ENCODE measurements around the gene SLC6A4.

- no peak for TF ChIP-seq EP300 (IDR thresholded peaks at IDR 0.05; ENCODE audit: borderline replicate concordance)
- no peak for TF ChIP-seq TAF1 (IDR thresholded peaks at IDR 0.05; ENCODE audit: low read depth)
- no peak for TF ChIP-seq CREB1 (IDR thresholded peaks at IDR 0.05; ENCODE audit: low read depth)
- TF ChIP-seq, protein P1, sequence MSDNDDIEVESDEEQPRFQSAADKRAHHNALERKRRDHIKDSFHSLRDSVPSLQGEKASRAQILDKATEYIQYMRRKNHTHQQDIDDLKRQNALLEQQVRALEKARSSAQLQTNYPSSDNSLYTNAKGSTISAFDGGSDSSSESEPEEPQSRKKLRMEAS (IDR thresholded peaks at IDR 0.05): no peak
- TF ChIP-seq TEAD4 (IDR thresholded peaks at IDR 0.05): no peak
- TF ChIP-seq RAD21 (IDR thresholded peaks at IDR 0.05; ENCODE audit: low read depth): no peak
- TF ChIP-seq REST (IDR thresholded peaks at IDR 0.05; ENCODE audit: low read depth): no peak
- TF ChIP-seq CEBPB (IDR thresholded peaks at IDR 0.05): no peak
- no peak for TF ChIP-seq YY1 (IDR thresholded peaks at IDR 0.05; ENCODE audit: low read depth)
These were observed 17.7 kb downstream of the SLC6A4 start for GRCh38 chr17:30217746-30218245.
